Measurements from ENCODE around the gene IL17C. TPM values are rescaled to one million over a fixed set of nuclear protein-coding genes. Genes with fewer than 3 reads are reported as not detected.

The IL17C gene
- total and polyA plus RNA-seq, 10 of the 15 experiments (the other 5 are each of a cell fraction or from before 2014, with no cell fraction given): not detected

DNA sequence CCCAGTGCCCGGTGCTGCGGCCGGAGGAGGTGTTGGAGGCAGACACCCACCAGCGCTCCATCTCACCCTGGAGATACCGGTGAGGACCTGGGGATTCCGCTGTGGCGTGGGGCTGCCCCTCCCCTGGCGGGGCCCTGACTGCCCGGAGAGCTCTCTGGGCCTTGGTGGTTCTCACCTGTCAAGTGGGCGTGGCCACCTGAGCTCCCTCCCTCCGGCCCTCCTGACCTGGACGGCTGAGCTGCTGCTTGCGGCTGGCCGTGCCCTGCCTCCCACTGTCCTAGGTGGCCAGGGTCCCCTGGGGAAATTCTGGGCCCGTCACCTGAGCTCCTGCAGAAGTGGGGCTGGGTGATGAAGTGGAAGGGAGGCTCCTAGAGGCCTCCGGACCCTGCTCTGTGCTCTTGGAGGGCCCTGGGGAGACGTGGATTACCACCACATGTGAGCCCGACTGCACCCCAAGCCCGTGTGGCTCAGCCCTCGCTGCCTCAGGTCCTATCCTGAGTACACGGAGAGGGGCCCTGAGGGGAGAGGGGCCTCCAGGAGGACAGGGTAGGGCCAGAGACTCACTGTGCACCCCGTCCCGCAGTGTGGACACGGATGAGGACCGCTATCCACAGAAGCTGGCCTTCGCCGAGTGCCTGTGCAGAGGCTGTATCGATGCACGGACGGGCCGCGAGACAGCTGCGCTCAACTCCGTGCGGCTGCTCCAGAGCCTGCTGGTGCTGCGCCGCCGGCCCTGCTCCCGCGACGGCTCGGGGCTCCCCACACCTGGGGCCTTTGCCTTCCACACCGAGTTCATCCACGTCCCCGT, 1.1 kb downstream of the IL17C start:
- H3K4me1 ChIP-seq (ENCODE audit: control insufficient read depth, insufficient read depth, low read length): peaks cover 20% of the 10 kb centered on the region
- no peak overlapping the region for H3K9ac ChIP-seq (ENCODE audit: control insufficient read depth, insufficient read depth, low read length)
- ChIA-PET CTCF (no interaction called here), RAD21 (ENCODE audit: unreplicated experiment) (no interaction called here), SMC1A (ENCODE audit: uncharacterized antibody, unreplicated experiment) (no interaction called here), POLR2A (interaction anchor here (0.5 to 1.7 kb wide), 4 partner anchors 9 to 64 kb away, joined by 3 to 6 read pairs (median 4); no protein-coding TSS in a partner anchor)
- BruUV-seq (replicated peaks): no TSS peak
- H3K36me3 ChIP-seq (ENCODE audit: control insufficient read depth in 2 of 2, insufficient read depth in 2 of 2, low read length in 1 of 2): 0 out of 4 replicates have a peak, but pooled peaks cover 0 to 4% of the 10 kb centered on the region in 2 experiments
- FAIRE-seq (no peak), DNase-seq (ENCODE audit: low read depth, low spot score) (no peak), ATAC-seq (peak; percentile 23)
- no peak overlapping the region for H2AFZ ChIP-seq (ENCODE audit: control insufficient read depth, low read depth, low read length)
- no peaks in the 10 kb centered on the region for H3K79me2 ChIP-seq (ENCODE audit: control insufficient read depth, insufficient read depth, low read length)
- H4K20me1 ChIP-seq (ENCODE audit: control insufficient read depth, insufficient read depth): no peaks in the 10 kb centered on the region; the same call in 1 of the 2 replicates
- WGBS (ENCODE audit: insufficient coverage, insufficient replicate concordance, low lambda C conversion rate, missing lambda C conversion rate): 3% methylated on average over 45 of the region's 45 CpGs
- no peaks in the 10 kb centered on the region; the same call in 2 of the 3 replicates for H3K9me3 ChIP-seq (replicated peaks; ENCODE audit: control insufficient read depth, insufficient read depth, low read length)
- in situ Hi-C loops (cut with MboI) (no loop called here), intact Hi-C loops (cut with micrococcal nuclease; ENCODE audit: unreplicated experiment) (no loop called here)
- H3K27ac ChIP-seq (ENCODE audit: control insufficient read depth, insufficient read depth): no peak overlapping the region
- H3K4me3 ChIP-seq: no peak overlapping the region
- peak; percentile 78 for TF ChIP-seq SUZ12 (IDR thresholded peaks at IDR 0.05; ENCODE audit: unreplicated experiment)
- TF ChIP-seq, protein P1, sequence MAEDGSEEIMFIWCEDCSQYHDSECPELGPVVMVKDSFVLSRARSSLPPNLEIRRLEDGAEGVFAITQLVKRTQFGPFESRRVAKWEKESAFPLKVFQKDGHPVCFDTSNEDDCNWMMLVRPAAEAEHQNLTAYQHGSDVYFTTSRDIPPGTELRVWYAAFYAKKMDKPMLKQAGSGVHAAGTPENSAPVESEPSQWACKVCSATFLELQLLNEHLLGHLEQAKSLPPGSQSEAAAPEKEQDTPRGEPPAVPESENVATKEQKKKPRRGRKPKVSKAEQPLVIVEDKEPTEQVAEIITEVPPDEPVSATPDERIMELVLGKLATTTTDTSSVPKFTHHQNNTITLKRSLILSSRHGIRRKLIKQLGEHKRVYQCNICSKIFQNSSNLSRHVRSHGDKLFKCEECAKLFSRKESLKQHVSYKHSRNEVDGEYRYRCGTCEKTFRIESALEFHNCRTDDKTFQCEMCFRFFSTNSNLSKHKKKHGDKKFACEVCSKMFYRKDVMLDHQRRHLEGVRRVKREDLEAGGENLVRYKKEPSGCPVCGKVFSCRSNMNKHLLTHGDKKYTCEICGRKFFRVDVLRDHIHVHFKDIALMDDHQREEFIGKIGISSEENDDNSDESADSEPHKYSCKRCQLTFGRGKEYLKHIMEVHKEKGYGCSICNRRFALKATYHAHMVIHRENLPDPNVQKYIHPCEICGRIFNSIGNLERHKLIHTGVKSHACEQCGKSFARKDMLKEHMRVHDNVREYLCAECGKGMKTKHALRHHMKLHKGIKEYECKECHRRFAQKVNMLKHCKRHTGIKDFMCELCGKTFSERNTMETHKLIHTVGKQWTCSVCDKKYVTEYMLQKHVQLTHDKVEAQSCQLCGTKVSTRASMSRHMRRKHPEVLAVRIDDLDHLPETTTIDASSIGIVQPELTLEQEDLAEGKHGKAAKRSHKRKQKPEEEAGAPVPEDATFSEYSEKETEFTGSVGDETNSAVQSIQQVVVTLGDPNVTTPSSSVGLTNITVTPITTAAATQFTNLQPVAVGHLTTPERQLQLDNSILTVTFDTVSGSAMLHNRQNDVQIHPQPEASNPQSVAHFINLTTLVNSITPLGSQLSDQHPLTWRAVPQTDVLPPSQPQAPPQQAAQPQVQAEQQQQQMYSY (CRISPR knock-in tag; IDR thresholded peaks at IDR 0.05): no peak
- H3K4me2 ChIP-seq (ENCODE audit: control insufficient read depth, insufficient read depth): peak overlapping the region; percentile 13; the same call in 1 of the 2 replicates
- peaks cover 13 to 18% of the 10 kb centered on the region in 2 experiments for H3K27me3 ChIP-seq (replicated peaks in 1 of 2; ENCODE audit: control insufficient read depth in 2 of 2, insufficient read depth in 2 of 2, low read length in 1 of 2)
